Measurements from ENCODE around the gene SLC6A8. TPM values are rescaled to one million over a fixed set of nuclear protein-coding genes. Genes with fewer than 3 reads are reported as not detected.
"Not testable (repeated sequence)": the region's sequence is repeated elsewhere in the genome, so short reads cannot be mapped to it uniquely, and the experiment has no call there.

SLC6A8 gene
- polyA plus RNA-seq, 3 donors: 53.5 to 69.9 (median 59.4) TPM

GRCh38 chrX:153668423-153669173 lies 19.1 kb upstream of the SLC6A8 start:
- DNase-seq (ENCODE audit: extremely low read depth in 1 of 11, low read depth in 9 of 11, low spot score in 4 of 11): no peak

- DNase-seq (ENCODE audit: extremely low read depth in 1 of 11, low read depth in 9 of 11, low spot score in 4 of 11): no peak
These were observed 18.4 kb upstream of the SLC6A8 start for GRCh38 chrX:153669174-153669890.

DNA sequence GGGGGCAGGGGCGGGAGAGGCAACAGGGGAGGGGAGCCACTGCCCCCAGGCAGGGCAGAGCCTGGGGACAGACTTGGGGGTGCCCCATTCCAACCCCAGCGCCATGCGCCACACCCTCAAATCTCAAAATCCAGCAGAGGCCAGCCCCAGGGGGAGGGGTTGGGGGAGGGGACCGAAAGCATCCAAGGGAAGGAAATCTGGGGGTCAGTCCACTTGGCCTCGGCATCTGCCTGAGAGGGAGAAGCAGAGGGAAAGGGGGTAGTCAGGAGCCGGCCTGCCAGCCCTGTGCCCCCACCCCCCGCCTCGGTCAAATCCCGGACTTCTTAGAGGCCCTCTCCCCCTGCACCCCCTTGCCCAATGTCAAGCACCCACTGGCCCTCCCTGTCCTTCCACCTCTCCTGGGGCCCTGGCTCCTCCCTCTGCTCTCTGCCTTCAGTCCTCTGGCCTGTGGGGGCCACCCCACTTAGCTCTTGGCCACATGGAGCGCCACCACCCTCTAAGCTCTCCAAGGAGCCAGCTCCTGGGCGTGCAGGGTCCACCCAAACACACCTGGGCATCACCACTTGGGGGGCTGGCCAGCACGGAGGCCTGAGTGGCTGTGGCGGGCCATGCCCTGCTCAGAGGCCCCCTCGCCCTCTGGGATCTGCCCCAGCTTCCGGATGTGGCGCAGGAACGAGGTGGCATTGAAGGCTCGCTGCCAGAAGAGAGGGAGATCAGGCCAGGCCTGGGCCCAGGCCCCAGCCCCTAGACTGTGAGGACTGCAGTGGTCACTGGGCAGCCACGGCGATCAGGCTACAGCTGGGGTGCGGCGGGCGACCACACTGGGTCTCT lies 17.6 kb upstream of the SLC6A8 start:
- DNase-seq (ENCODE audit: extremely low read depth in 1 of 11, low read depth in 9 of 11, low spot score in 4 of 11): no peak

DNA sequence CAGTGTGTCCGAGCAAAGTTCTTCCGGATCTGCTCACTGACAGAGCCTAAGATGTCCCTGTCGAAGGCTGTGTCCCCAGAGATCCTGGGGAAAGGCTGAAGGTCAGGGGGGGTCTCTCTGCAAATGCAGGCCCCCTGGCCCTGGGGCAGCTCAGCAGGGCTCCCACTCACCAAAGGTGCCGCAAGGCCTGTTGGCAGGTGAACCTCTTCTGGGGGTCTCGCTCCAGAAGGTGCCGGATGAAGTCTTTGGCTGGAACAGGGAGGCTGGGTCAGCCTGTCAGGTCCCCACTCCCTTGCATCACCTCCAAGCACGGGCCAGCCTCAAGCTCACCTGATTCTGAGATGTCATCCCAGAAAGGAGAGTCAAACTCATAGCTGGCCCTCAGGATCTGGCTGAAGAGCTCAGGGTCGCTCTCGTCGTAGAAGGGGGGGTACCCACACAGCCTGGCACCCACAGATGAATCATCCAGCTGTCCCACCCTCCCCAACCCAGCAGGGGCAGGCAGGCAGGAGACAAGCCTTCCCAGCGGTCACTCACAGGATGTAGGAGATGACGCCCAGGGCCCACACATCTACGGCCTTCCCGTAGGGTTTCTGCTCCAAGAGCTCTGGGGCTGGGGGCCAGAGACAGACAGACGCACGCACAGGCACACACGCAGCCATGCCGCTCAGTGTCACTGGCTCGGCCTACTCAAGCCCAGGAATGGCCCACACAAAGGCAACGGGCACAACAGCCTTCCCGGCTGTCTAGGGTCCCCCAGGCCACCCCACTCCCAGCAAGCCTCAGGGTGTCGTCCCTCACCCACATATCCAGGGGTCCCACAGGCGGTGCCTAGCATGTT lies 16.8 kb upstream of the SLC6A8 start:
- DNase-seq (ENCODE audit: extremely low read depth in 1 of 11, low read depth in 9 of 11, low spot score in 4 of 11): no peak

DNA sequence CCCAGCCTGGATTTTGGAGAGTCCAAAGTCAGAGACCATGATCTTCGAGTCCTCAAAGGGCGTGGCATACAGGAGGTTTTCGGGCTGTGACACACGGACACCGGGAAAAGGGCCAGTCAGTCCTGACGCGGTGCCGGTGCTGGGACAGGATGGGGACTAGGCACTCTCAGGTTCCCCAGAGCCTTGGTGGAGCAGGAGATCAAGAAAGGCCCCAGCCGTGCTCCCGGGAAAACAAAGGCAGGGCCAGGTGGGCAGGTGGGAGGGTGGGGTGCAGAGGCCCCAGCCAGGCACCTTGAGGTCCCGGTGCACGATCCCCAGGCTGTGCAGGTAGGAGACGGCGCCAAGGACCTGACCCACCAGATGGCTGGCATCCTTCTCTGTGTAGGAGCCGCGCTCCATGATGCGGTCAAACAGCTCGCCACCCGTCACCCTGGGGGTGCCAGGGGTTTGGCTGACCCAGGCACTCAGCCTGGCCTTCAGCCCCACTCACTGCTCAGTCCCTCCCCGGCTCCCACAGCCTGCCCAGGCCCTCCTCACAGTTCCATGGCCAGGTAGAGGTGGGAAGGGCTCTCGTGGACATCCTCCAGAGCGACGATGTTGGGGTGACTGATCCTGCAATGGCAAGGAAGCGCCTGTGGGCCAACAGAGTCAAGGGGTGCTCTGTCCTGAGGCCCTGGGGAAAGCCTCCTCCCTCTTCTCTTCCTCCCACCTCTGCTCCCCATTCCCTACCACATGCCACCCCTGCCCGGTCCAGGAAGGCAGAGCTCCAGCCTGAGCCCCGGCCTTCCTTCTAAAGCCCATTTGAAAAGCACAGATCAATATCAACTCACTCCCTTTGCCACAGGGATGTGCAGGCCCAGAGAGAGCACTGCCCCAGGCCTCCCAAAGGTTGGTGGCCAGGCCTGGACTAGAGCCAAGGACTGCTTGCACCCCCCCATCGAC lies 15.9 kb upstream of the SLC6A8 start:
- DNase-seq (ENCODE audit: extremely low read depth in 1 of 11, low read depth in 9 of 11, low spot score in 4 of 11): no peak

DNA sequence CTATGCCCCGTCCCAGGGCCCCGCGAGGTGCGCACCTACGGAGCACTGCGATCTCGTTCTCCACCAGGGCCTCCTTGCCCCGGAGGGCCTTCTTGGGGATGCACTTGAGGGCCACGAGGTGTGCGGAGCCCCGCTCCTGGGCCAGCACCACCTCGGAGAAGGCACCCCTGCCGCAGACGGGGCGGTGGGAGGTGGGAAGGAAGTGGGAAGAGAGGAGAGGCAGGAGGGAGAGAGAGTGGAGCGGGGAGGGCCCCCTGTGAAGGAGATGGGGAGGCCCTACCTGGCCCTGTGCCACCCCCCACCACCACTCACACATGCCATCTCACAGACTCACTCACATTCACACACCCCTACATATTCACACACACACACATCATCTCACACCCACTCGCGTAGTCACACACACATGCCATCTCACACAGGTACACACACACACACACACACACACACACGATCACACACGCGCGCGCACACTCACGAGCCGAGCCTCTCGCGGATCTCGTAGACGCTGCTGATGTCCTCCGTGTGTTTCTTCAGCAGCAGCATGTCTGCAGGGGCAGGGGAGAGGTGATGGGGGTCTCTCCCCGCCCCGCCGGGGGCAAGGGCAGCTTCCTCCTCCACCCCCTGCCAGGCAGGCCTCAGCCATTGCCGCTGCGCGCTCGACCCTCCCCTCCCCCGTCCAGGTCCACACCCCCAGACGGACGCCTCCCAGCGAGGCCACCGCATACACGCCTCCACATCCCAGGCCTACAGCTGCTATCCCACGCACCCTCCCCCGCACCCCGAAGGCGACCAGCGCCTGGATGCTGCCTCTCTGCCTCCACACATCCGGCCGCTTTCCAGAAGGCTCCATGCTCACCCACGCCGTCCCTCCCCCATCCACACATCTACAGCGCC lies 14.9 kb upstream of the SLC6A8 start:
- no peak for DNase-seq (ENCODE audit: extremely low read depth in 1 of 11, low read depth in 9 of 11, low spot score in 4 of 11)

GRCh38 chrX:153673428-153674218 lies 14.1 kb upstream of the SLC6A8 start, which contains the start of gene PNCK:
Gene PNCK (minus strand): TSS chrX:153673813. CDS start chrX:153673076, 737 bp downstream.
- no peak for DNase-seq (ENCODE audit: extremely low read depth in 1 of 11, low read depth in 9 of 11, low spot score in 4 of 11)

DNA sequence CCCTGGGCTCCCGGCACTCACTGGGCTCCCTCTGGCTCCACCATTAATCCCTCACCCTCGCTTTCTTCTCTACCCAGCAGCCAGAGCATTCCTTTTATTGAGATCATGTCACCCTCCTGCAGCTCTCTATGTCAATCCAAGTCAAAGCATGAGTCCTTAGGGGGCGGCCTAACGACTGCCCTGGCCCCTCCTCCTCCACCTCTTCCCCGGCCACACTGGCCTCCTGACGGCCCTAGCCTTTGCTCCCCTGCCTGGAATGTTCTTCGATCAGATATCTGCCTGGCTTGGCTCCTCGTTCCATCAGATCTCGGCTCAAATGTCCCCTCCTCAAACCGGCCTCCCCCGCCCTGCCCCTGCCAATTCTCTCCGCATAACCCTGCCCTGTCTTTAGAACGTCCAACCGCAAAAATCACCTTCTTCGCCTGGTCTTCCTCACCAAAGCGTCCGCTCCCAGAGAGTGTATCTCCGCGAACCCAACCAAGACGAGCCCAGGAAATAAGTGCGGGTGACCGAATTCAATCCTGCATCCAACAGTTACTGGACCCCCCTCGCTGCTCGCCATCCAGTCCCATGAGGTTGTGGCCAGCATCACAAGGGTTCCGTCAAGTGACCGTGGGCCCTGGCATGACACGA lies 13.4 kb upstream of the SLC6A8 start:
- DNase-seq (ENCODE audit: extremely low read depth in 1 of 11, low read depth in 9 of 11, low spot score in 4 of 11): no peak

DNA sequence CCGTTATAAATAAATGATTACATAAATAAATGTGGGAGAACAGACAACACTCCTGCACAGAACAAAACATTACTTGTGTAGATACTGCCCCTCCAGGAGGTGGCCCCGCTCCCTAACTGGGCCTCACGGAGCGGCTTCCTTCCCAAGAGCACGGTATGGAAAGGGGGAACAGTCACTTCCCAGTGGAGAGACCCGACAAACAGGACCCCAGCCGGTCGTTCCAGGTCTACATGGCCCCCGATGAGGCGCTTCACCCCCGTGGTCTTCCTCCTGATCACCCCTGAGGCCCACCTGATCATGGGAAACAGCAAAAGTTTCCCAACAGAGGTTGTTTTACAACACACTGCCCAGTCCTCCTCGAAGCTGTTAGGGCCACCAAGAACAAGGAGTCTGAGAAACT lies 6.6 kb upstream of the SLC6A8 start:
- DNase-seq (ENCODE audit: extremely low read depth in 1 of 11, low read depth in 9 of 11, low spot score in 4 of 11): no peak

DNA sequence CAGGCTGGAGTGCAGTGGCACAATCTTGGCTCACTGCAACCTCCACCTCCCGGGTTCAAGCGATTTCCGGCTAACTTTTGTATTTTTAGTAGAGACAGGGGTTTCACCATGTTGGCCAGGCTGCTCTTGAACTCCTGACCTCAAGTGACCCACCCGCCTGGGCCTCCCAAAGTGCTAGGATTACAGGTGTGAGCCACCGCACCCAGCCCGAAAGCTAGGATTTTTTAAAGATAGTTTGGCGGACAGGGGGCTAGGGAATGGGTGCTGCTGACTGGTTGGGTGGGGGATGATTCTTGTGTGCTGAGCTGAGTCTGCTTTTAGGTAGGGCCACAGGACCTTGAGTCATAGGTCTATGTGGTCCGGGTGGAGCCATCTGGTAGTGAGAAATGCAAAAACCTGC lies 4.2 kb upstream of the SLC6A8 start:
- not testable (repeated sequence) for DNase-seq (ENCODE audit: extremely low read depth in 1 of 11, low read depth in 9 of 11, low spot score in 4 of 11)

GRCh38 chrX:153684467-153685155 lies 3.1 kb upstream of the SLC6A8 start:
- no peak for DNase-seq (ENCODE audit: extremely low read depth in 1 of 11, low read depth in 9 of 11, low spot score in 4 of 11)

DNA sequence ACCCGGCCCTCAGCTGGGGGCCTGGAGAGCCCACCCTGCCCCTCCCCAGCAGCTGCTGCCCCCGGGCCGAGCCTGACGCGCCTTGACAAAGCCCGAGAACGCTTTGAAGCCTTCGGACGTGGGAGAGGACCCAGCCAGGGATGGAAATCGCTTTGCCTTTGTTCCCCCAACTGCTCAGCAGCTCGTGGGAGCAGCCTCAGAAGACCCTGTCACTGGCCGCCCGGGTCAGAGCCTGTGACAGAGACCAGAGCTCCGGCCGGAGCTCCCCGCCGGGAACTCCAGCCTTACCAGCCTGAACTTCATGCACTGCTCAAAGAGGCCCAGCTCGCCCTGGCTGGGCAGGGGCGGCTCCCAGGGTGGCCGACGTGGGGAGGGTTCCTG lies 2.6 kb upstream of the SLC6A8 start:
- DNase-seq (ENCODE audit: extremely low read depth in 1 of 11, low read depth in 9 of 11, low spot score in 4 of 11): no peak

DNA sequence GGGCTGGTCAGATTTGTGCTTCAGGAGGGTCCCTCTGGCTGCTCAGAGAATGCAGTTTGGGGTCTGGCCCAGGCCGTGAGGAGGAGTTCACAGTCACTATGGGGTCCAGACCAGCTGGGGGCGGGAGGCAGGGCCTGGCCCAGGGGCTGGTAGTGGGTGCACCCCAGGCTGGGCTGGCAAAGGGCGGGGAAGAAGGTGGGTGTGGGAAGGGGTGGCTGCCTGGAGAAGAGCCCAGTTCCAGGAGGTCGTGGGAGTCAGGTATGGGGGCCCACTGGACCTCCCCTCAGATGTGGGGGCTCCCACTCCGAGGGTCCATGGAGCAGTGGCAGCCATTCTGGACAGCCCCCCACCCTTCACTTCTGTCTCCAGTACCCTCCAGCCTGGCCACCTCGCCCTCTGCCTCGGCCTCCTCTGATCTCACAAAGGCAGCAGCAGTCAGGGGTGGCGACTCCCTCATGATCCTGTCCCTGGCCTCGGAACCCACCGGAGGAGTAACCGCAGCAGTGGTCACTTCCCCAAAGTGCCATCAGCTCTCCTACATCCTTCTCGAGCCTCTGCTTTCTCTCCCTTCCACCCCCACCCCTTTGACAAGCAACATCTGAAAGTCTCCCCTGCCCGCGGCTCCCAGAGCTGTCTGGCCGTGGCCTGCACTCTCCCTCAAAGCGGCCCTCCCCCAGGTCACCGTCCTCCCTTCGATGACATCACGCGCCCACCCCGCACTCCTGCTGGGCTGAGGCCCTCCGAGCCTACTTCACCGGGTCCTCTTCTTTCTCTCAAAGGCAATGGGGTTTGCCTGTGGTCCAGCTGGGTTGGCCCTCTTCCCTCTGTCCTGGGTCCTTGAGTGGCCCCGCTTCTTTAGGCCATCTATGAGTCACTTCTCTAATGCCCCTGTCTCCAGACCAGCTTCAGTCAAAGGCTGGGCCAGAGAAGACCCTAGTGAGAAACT lies 1.7 kb upstream of the SLC6A8 start:
- no peak for DNase-seq (ENCODE audit: extremely low read depth in 1 of 11, low read depth in 9 of 11, low spot score in 4 of 11)

DNA sequence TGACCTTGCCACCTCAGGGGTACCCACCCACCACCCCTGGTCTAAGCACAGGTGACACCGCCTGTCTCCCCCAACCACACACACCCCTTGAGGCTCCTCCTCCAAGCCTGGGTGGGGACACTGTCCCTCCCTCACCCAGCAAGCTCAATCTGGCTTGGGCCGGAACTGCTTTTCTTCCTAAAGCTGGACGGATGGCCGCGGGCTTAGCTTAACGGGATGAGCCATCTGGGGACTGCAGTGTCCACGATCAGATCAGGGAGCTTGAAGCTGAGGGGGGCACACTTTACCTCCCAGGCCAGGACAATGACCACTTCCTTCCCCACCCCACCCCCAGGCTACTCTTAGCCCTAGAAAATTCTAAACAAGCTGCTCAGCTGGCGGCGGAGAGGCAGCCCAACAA lies 1.0 kb upstream of the SLC6A8 start:
- DNase-seq (ENCODE audit: extremely low read depth in 1 of 11, low read depth in 9 of 11, low spot score in 4 of 11): no peak

Measured in renal cortex interstitium (tissue), 11 donors.